Stimulated activated CD8-positive, alpha-beta memory T cell treated with anti-CD3 and anti-CD28 coated beads, Interleukin-15, amount 100 ng/mL, for 24 hours (primary cell): Measurements from ENCODE around the gene FSTL4.

Experiments used
- DNase-seq: peaks from one replicate; pipeline ENCODE4 v3.0.0-alpha.2; 2020; ENCODE audit warnings: low read depth

Gene FSTL4

DNA sequence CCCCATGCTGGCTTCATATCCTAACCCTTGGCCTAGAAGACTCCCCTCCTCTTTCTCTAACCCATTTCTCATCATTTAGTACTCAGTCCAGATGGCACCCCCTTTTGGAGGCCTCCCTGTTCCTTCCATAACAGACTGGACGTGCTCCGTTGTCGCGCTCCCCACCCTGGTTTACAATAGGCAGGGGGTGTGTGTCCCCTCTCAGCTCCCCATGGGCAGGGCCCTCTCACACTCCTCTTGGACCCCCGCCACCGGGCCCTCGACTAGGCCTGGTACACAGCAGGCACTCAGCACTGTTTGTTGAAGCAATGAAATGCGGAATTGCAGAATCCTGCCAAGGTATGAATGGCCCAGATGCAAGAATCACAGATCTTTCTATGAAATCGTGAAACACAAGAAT, 227.4 kb downstream of the FSTL4 start:
- DNase-seq = no peak

DNA sequence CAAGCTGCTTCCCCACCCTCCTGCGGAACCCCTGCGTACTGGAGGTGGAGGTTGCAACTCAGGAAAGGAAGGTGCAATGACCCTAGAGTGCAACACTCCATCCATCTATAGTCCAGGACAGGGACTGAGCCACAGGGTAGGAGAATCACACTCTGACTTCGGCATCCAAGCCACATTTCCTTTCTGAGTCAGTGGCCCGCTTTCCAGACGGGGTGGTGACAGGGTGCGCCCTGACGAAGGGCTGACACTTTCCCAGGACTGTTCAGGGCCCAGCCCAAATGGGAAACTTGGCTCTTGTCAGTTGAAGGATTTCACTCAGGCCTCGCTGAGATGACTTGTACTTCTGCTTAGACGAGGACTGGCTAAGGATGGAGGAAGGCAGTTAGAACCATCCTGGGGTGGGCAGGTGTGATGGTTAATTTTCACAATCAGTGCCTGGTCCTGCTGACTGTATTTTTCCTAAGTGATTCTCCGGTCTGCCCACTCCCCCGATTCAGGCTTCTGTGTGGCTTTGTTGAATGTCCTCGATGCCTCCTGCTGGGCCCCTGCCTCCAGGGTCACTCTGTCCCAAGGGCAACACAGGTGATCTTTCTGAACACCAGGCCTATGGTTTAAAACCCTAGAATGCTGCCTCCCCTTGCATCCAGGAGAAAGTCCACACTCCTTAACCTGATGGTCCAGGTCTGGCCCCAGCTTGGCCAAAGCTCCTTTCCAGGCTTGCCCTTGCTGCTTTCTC, 228.1 kb downstream of the FSTL4 start:
- no peak for DNase-seq

DNA sequence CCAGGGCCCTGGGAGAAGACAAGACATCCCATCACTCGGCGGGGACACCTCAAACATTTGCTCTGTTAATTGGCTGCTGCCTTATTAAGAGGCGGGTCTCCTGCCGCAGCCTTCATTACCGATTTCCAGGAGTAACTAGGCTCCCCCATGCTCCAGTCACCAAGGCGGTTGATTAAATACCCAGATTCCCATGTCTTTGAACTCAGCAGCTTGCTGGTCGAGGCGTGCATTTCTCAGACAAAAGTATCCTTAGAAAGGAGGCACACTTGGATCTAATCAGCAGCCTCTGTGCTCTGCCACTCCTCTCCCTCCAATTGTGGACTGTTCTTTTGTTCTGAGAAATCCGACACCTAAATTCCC, 228.8 kb downstream of the FSTL4 start:
- no peak for DNase-seq

DNA sequence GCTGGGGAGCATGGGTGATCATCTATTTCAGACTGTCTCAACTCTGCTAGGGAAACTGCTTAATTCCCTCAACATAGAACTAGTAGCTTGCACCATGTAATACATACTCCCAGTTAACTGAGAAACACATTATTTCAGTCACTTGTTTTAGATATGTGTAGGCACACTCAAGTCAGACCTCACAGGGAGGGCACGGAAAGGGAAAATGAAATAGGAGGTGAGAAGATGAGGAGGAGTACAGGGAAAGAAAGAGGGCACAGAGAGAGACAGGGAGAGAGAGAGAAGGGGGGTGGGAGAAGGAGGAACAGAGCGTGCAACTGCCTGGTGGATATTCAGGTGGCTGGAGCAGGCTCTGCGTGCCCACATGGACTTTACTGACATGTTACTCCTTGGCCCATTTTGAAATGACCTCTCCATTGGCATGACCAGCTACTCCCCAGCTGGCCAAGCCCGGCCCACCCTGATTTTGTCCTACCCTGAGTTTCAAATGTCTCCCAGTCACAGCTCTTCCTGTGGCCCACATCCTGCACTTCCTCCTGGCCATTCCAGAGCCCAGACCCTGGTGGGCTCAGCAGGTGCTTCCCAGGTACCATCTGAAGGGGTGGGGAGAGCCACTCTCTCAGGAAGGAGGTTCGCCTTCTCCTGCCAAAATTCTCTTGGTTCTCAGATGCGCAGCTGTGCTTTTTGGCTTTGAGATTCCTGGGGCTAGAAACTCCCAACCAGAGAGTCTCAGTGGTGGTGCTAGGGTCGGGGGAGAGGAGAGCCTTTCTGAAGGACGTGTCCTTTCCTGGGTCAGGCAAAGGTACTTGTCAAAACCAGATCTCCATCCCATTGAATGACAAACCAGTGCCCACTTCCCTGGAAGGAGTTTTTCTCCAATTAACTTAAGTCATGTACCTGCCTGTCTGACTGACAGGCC, 229.4 kb downstream of the FSTL4 start:
- DNase-seq = no peak

DNA sequence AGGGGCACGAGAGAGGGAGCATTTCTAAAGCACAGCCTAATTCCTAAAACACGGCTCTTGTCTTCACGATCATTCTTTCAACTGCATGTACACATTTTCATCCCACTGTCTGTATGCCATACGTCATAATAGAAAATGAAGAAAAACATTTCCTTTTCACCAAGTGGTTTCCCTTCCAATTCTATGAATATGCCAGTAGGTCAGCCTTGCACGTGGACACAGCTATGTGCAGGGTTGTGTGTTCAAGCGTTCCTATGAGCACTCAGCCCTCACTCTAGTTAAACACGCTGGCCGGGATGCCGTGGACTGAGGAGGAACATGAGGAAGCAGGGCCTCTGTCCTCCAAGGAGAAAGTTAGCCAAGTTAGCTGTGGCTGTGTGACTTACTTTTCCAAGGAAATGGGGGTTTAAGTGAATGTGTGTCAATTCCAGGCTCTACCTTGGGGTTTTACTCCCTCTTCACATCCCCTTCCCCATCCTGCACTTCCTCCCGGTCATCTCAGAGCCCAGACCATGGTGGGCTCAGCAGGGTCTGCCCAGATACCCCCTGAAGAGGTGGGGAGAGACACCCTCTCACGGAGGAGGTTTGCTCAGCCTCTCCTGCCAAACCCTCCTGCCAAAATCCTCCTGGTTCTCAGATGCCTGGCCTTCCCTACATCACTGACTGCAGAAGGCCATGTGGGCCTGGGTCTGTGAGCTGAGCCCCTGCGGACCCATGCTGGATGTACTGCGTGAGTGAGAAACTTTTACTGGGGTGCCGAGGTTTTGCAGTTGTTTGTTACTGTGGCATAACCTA, 230.6 kb downstream of the FSTL4 start:
- DNase-seq = no peak

DNA sequence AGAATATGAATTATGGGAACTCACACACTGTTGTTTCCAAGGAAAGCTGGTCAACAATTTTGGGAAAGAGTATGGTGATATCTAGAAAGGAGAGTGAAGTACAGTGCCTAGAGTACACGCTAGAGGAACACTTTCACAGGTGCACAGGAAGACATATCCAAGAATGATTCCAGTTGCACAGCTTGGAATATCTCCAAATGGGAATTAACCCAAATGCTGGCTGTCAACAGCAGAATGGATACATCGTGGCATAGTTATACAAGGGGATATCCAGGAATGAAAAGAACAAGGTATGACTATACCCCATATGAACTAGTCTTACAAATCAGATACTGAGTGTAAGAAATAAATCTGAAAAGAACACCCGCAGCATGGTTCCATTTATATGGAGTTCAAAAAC, 231.3 kb downstream of the FSTL4 start:
- no peak for DNase-seq

DNA sequence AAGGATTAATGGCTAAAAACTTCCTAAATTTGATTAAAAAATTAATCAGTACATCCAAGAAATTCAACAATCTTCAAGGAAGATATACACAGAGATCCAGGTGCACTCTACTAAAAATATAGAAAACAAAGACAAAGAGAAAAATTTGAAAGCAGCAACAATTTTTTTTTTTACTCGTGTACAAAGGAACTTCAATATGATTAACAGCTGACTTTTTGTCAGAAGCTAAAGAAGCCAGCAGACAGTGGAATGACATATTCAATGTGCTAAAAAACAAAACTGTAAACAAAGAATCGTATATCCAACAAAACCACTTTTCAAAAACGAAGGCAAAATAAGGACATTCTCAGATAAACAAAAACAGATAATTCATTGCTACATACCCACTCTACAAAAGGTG, 234.6 kb downstream of the FSTL4 start:
- no peak for DNase-seq

DNA sequence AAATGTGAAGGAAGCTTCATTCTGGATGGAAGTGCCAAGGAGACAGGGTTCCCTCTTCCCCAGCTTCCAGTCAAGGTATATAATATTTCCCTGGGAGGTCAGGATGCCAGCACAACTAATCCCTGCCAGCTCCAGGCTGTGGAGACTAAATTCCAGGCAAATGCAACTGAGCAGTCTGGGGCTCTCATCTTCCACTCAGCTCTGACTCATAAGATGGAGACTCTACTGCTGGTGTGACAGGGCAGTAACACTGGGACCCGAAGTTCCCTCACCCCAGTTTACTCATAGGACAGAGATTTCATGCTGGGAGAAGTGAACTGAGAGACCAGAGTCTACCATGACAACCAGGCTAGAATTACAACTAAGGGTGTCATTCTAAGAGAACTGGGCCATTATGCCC, 235.4 kb downstream of the FSTL4 start:
- DNase-seq = no peak

DNA sequence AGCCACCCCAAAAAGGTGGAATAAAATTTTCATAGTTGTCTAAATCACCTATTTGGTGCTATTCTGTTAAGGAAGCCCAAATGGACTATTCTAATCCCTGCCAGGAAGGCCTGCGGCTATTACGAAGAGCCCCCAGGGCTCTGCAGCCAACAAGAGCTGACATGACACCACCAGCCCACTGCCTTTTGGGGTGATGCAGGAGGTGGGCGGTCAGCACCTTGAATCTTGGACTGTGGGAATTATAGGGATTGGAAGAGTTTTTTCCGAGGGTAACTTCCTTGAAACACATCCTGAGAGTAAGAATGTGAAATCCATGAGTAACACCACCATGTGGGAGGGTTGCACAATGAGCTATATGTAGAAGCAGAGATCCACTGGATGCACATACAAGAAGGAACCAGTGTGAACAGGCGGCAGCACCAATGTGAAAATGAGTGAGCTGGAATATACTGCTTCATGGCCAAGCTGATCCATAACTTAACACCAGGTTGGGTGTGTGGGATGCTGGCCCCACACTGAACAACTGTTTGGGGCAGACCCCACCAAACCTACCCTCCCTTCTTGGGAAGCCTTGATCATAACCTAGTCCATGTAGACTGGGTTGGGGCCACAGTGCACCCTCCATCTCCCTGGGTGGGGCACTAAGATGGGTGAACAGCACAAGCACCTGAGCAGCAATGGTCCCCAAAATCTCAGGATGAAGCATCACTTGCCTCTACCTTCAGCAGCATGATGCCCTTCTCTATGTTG, 239.0 kb downstream of the FSTL4 start:
- no peak for DNase-seq

DNA sequence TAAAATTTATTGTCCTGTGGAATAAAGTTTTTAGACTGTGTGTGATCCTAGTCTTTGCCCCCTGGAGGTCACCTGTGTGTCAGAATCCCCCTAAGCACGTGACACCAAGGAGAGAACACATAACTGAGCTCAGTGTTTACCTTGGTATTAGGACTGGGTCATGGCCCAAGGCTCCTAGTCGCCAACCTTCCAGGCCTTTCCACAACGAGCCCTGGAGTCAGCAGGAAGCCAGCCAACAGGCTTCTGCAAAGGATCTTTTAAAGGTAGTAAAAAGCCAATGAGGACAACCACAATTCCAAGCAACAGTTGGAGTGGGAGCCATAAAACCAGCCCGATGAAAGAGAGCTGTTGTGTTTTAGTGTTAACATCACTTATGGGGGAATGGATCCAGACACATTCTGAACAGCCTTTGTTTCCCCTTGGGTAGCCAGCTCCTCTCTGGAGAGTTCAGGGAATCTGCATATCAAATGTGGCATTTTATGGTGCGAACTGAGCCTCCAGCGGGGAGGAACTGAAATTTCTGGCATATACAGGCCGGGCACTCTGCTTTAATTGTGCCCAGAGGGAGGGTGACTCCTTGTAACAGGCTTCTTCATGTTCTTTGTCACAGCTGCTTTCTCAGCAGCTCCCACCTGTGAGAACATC, 239.9 kb downstream of the FSTL4 start:
- DNase-seq = no peak

DNA sequence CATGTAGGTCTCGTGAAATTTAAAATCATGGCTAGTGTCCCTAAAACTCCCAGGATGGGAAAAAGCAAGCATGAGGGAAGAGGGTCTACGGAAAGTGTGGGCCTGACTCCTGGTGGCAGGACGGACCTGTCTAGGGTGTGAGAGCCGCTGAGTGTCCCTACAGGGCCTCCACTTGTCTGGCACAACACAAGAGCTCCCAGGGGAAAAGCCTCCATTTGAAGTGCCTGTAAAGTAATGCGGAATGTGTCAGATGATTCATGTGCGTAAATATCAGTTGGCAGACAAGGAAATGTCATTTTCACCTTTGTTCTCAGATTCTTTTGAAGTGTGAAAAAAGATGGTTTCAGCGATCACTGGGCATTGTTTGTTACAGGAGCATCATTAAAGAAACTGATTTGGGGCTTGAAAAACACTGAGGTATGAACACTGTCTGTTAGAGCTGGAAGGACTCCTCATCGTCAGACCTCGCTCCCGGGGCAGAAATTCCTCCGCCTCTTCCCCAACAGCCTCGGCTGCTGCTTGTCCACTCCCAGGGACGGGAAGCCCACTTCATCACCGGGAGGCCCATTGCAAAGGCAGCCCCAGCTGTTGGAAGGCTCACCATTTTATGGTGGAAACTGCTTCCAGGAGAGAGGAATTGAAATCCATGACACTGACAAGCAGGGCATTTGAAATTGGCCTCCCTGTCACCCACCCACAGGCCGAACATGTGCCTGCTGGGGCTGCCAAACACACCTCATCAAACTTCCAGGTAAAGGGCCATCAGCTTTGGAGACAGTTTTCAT, 240.8 kb downstream of the FSTL4 start:
- DNase-seq = no peak

DNA sequence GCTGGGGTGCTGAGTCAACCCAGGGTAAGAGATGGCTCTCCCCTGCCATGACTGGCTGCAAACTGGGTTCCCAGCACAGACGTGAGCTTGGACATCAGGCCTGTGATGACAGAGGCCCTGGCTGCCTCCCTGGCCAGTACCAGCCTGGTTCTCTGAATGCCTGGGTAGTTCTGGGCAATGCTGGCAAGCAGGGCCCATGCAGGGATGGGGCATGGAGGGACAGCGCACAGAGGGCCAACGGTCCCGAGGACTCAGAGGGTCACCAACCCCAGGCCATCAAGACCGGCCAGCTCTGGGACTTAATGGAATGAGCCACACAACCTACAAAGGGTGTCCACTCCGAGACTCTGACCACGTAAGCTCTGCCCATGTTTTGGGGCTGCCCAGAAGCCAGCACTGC, 241.4 kb downstream of the FSTL4 start:
- DNase-seq = no peak

DNA sequence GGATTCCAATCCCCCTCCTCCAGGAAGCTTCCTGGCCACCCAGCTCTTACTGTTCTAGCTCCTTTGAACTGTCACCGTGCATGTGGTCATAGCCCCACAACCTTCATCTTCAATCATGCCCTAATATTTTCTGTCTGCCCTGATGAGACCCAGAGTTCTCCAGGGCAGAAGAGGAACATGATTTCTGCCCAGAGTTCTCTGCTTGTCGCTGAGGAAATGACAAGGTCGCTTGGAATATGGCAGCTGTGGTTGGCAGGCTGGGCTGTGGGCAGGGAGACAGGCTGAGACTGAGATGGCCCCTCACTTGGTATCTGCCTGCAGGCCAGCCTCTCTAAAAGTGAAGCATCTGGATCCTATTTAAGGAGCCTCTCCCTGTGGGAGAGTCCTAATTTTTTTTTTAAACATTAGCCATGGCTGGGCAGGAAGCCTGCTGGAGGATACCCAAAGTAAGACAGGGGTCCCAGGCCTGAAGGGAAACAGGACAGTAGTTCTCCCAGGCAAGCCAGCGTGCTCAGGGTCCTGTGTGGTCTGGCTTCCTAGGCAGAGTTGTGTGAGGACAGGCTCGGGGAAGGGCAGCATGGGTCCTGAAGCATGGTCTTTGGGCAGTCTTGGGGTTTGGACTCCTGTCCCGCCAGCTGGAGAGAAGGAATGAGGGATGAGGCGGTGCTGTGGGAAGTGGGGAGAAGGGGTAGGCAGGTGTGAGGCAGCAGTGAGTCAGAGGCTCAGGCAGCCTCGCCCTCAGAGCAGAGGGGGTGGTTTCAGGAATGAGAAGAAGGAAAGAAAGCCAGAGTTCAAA, 242.1 kb downstream of the FSTL4 start:
- DNase-seq = no peak

DNA sequence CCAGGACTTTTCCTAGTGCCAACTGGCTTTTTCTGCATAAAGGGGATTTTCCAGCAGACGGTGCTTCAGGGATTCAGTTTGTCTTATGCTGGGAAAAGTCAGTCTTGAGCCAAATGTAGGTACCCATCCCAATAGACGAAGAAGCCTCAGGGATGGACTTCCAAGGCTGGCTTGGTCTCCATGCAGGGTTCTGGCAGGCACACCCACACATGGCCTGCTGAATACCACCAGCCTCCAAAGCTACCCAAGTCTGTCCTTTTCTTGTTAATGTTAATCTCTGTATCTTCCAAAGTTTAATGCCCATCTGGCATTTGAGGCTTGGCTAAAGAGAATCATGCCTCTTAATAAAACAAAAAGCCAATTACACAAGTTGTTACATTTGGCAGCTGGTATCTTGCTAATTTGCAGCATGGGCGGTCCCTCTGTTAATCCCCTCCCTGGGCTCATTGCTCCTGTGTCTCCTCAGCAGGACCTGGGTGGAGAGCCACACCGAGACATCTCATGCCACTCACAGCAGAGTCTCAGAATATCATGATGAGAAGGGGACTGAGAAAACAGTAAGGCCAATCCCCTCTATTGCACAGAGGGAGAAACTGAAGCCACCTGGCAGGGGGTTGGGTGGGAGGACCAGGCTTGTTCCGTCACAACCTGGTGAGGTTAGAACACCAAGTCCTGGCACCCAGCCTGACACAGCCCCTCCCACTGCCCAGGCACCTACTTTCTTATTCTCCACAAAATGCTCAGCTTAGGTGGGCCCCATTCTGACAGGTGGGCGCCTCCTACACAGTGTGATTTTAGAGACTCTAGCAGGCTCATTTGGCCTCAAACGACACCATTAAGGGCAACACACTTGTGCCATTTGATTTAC, 243.2 kb downstream of the FSTL4 start:
- no peak for DNase-seq

DNA sequence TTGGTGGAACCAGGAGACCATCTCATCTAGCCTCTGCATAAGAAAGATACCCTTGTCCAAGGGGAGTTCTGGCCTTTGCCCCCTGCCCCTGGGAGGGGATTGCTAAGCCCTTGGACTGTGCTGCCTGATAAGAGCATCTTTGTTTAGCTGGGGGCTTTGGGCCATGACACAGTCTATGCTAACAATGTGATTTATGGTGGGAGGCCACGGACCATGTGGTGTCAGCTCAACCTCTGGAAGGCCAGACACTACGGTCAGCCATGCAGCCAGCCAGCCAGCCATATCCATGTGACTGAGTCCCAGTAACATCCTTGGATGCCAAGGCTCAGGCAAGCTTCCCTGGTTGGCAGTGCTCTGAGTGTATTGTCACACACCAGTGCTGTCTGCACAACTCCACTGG, 244.4 kb downstream of the FSTL4 start:
- DNase-seq = no peak

DNA sequence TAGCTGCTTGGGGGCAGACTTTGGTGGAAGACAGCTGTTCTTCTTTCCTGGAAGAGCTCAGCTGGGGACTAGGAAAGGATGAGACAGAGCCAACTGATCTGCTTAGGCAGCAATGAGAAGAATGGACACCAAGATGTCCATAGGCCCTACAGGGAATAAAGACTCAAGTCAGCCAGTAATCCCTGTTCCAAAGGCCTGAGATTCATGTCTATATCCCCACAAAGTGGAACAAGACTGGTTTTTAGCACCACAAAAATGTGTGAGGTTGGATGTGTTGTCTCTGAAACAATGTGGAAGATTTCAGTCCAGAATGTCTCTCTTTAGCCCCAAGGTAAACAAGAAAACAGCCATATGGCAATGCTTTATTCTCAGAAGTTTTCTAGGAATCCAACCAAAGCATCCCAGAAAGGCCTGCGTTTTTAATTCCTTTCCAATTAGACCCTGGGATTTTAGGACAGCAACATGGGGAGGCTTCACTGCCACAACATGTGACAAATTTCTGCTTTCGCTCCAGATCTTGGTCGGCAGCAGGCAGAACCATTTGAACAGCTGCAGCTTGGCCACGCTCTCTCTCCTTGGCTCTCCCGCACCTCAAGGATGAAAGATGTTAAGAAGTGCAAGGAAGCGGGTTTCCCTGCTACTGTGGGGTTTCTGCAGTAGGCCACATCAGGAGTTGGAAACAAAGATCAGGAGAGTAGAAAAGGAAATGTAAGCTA, 245.1 kb downstream of the FSTL4 start:
- DNase-seq = no peak

DNA sequence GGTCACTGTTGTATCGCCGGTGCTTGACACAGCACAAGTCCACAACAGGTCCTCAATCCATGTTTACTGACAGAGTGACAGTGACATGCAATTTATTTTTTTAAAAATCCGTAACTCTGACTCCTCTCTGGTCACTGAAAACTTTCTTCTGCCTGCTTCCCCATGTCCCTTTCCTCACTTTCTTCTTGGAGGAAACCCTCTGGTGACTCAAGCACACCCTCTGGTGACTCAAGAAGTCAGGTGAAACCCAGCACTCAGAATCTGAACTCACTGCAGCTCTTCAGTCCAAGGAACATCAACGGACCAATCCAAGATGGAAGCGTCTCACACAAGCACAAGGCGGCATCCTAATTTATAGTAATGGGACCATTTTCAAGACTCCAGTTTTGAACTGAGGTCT, 245.9 kb downstream of the FSTL4 start:
- no peak for DNase-seq

DNA sequence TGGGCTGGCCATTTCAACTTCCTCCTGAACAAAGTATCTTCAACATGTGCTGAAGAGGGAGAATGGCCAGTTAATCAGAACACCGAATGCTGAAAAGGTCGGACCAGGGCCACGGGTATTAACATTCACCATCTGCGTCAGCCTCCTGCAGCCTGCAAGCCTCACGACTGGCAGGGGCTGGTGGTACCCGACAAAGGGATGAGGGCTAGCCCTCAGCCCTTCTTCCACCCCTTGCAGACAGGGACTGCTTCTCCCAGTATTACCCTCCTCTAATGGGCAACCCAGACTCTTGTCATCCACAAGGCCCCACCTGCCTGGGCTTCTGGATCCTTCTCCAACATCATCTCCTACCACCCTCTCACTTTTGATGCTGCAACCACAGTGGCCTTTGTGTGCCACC, 246.6 kb downstream of the FSTL4 start:
- no peak for DNase-seq
